ENCODE data around the gene SLC22A16. TPM values are rescaled to one million over a fixed set of nuclear protein-coding genes. Genes with fewer than 3 reads are reported as not detected.
A peak's percentile ranks its signal among the peaks of the same experiment; 100 is the strongest.

Gene SLC22A16
- total and polyA plus RNA-seq, 2 of the 8 experiments (the other 6 are each of a cell fraction or from before 2014, with no cell fraction given), result not detected

DNA sequence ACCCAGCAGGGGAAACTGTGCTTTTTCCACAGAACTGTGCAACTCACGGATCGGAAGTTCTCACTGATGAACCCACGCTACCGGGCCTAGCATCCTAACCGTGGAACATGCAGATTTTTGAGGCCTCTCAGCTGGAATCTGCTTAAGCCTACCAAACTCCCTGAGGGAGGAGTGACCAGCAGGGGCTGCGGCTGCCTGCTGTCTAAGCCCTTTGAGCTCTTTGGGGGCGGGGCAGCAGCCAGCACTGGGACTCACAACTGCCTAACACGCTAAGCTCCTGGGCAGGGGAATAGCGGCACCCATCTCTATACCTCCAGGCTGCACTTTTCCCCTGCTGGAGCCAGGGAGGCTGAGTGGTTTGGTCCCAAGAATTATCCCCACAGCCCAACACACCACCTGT is 97.9 kb downstream of the SLC22A16 start (continued):
- TF ChIP-seq, protein P1, sequence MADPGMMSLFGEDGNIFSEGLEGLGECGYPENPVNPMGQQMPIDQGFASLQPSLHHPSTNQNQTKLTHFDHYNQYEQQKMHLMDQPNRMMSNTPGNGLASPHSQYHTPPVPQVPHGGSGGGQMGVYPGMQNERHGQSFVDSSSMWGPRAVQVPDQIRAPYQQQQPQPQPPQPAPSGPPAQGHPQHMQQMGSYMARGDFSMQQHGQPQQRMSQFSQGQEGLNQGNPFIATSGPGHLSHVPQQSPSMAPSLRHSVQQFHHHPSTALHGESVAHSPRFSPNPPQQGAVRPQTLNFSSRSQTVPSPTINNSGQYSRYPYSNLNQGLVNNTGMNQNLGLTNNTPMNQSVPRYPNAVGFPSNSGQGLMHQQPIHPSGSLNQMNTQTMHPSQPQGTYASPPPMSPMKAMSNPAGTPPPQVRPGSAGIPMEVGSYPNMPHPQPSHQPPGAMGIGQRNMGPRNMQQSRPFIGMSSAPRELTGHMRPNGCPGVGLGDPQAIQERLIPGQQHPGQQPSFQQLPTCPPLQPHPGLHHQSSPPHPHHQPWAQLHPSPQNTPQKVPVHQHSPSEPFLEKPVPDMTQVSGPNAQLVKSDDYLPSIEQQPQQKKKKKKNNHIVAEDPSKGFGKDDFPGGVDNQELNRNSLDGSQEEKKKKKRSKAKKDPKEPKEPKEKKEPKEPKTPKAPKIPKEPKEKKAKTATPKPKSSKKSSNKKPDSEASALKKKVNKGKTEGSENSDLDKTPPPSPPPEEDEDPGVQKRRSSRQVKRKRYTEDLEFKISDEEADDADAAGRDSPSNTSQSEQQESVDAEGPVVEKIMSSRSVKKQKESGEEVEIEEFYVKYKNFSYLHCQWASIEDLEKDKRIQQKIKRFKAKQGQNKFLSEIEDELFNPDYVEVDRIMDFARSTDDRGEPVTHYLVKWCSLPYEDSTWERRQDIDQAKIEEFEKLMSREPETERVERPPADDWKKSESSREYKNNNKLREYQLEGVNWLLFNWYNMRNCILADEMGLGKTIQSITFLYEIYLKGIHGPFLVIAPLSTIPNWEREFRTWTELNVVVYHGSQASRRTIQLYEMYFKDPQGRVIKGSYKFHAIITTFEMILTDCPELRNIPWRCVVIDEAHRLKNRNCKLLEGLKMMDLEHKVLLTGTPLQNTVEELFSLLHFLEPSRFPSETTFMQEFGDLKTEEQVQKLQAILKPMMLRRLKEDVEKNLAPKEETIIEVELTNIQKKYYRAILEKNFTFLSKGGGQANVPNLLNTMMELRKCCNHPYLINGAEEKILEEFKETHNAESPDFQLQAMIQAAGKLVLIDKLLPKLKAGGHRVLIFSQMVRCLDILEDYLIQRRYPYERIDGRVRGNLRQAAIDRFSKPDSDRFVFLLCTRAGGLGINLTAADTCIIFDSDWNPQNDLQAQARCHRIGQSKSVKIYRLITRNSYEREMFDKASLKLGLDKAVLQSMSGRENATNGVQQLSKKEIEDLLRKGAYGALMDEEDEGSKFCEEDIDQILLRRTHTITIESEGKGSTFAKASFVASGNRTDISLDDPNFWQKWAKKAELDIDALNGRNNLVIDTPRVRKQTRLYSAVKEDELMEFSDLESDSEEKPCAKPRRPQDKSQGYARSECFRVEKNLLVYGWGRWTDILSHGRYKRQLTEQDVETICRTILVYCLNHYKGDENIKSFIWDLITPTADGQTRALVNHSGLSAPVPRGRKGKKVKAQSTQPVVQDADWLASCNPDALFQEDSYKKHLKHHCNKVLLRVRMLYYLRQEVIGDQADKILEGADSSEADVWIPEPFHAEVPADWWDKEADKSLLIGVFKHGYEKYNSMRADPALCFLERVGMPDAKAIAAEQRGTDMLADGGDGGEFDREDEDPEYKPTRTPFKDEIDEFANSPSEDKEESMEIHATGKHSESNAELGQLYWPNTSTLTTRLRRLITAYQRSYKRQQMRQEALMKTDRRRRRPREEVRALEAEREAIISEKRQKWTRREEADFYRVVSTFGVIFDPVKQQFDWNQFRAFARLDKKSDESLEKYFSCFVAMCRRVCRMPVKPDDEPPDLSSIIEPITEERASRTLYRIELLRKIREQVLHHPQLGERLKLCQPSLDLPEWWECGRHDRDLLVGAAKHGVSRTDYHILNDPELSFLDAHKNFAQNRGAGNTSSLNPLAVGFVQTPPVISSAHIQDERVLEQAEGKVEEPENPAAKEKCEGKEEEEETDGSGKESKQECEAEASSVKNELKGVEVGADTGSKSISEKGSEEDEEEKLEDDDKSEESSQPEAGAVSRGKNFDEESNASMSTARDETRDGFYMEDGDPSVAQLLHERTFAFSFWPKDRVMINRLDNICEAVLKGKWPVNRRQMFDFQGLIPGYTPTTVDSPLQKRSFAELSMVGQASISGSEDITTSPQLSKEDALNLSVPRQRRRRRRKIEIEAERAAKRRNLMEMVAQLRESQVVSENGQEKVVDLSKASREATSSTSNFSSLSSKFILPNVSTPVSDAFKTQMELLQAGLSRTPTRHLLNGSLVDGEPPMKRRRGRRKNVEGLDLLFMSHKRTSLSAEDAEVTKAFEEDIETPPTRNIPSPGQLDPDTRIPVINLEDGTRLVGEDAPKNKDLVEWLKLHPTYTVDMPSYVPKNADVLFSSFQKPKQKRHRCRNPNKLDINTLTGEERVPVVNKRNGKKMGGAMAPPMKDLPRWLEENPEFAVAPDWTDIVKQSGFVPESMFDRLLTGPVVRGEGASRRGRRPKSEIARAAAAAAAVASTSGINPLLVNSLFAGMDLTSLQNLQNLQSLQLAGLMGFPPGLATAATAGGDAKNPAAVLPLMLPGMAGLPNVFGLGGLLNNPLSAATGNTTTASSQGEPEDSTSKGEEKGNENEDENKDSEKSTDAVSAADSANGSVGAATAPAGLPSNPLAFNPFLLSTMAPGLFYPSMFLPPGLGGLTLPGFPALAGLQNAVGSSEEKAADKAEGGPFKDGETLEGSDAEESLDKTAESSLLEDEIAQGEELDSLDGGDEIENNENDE (IDR thresholded peaks at IDR 0.05; ENCODE audit: insufficient replicate concordance, low read length), result no peak
- TF ChIP-seq, protein P2, sequence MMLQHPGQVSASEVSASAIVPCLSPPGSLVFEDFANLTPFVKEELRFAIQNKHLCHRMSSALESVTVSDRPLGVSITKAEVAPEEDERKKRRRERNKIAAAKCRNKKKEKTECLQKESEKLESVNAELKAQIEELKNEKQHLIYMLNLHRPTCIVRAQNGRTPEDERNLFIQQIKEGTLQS (IDR thresholded peaks at IDR 0.05; ENCODE audit: insufficient read depth, low read depth, low read length), result no peak
- TF ChIP-seq SIN3A (conservative IDR thresholded peaks at IDR 0.05 in 1 of 2, IDR thresholded peaks at IDR 0.05 in 1 of 2; ENCODE audit: low read depth in 1 of 2, low read length in 2 of 2) (no peak), RAD21 (IDR thresholded peaks at IDR 0.05 in 1 of 2, conservative IDR thresholded peaks at IDR 0.05 in 1 of 2; ENCODE audit: low read depth in 2 of 2, low read length in 2 of 2) (0 out of 4 replicates have a peak, but pooled peaks of 1 of the 2 experiments have one; percentile 14)
- TF ChIP-seq, protein P3, sequence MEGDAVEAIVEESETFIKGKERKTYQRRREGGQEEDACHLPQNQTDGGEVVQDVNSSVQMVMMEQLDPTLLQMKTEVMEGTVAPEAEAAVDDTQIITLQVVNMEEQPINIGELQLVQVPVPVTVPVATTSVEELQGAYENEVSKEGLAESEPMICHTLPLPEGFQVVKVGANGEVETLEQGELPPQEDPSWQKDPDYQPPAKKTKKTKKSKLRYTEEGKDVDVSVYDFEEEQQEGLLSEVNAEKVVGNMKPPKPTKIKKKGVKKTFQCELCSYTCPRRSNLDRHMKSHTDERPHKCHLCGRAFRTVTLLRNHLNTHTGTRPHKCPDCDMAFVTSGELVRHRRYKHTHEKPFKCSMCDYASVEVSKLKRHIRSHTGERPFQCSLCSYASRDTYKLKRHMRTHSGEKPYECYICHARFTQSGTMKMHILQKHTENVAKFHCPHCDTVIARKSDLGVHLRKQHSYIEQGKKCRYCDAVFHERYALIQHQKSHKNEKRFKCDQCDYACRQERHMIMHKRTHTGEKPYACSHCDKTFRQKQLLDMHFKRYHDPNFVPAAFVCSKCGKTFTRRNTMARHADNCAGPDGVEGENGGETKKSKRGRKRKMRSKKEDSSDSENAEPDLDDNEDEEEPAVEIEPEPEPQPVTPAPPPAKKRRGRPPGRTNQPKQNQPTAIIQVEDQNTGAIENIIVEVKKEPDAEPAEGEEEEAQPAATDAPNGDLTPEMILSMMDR (IDR thresholded peaks at IDR 0.05; ENCODE audit: control extremely low read depth in 1 of 3, insufficient read depth in 1 of 3, low read depth in 1 of 3, low read length in 3 of 3), result peak in 1 of 3 experiments; percentile 9; a peak in 1 of 4 replicates
